GM10266 (cell line): ENCODE measurements around the gene STAT4.

Experiments
- DNase-seq: peaks from one replicate; pipeline ENCODE4 v3.0.0; 2012; ENCODE audit errors: extremely low spot score
- CTCF ChIP-seq: IDR thresholded peaks from 2 replicates; pipeline ENCODE4 v1.5.1; 2012; ENCODE audit warnings: mild to moderate bottlenecking, low read depth; ENCODE audit not compliant: control insufficient read depth, insufficient read depth; ENCODE audit errors: missing control alignments

STAT4 gene

GRCh38 chr2:191059308-191059707 lies 91.5 kb downstream of the STAT4 start:
- TF ChIP-seq CTCF = no peak
- no peak for DNase-seq

GRCh38 chr2:191056228-191056627 lies 94.6 kb downstream of the STAT4 start:
- no peak for DNase-seq
- no peak for TF ChIP-seq CTCF

GRCh38 chr2:191053256-191053655 lies 97.5 kb downstream of the STAT4 start:
- no peak for DNase-seq
- no peak for TF ChIP-seq CTCF

GRCh38 chr2:191051825-191052778 lies 98.7 kb downstream of the STAT4 start:
- TF ChIP-seq CTCF = peak; percentile 60
- peak; percentile 23 for DNase-seq

GRCh38 chr2:191051177-191051576 lies 99.6 kb downstream of the STAT4 start:
- no peak for DNase-seq
- no peak for TF ChIP-seq CTCF

GRCh38 chr2:191050640-191050987 lies 100.2 kb downstream of the STAT4 start:
- no peak for TF ChIP-seq CTCF
- DNase-seq = no peak
